CMK (cell line): ENCODE results near the gene KCTD16.

Source experiments
- DNase-seq: peaks from one replicate; pipeline ENCODE4 v3.0.0-alpha.2; 2010; ENCODE audit warnings: low read depth

The KCTD16 gene

GRCh38 chr5:144170276-144171024 lies at the start of gene KCTD16, which contains the start of gene YIPF5:
TSS of gene KCTD16 (plus strand) at chr5:144170873.
TSS of gene YIPF5 (minus strand) at chr5:144170659. CDS start at chr5:144169955, 704 bp downstream.
- peak; percentile 75 for DNase-seq

- no peak for DNase-seq
These were observed 49.1 kb upstream of the KCTD16 start for GRCh38 chr5:144121577-144121976.

- DNase-seq = no peak
These were observed 48.6 kb upstream of the KCTD16 start for GRCh38 chr5:144122081-144122480.

- DNase-seq = no peak
These were observed 48.0 kb upstream of the KCTD16 start for GRCh38 chr5:144122641-144123040.

GRCh38 chr5:144125163-144125726 lies 45.4 kb upstream of the KCTD16 start:
- no peak for DNase-seq

GRCh38 chr5:144126707-144127106 lies 44.0 kb upstream of the KCTD16 start:
- DNase-seq = no peak

- no peak for DNase-seq
These were observed 41.8 kb upstream of the KCTD16 start for GRCh38 chr5:144128844-144129243.

GRCh38 chr5:144130306-144130705 lies 40.4 kb upstream of the KCTD16 start:
- DNase-seq = no peak

GRCh38 chr5:144131261-144131660 lies 39.4 kb upstream of the KCTD16 start:
- DNase-seq = no peak

- no peak for DNase-seq
These were observed 37.5 kb upstream of the KCTD16 start for GRCh38 chr5:144133050-144133633.

- no peak for DNase-seq
These were observed 36.4 kb upstream of the KCTD16 start for GRCh38 chr5:144134194-144134826.

GRCh38 chr5:144135113-144135762 lies 35.4 kb upstream of the KCTD16 start:
- no peak for DNase-seq

GRCh38 chr5:144139586-144139985 lies 31.1 kb upstream of the KCTD16 start:
- DNase-seq = no peak

GRCh38 chr5:144141585-144141984 lies 29.1 kb upstream of the KCTD16 start:
- no peak for DNase-seq

- no peak for DNase-seq
These were observed 28.4 kb upstream of the KCTD16 start for GRCh38 chr5:144142139-144142823.

- DNase-seq = no peak
These were observed 27.9 kb upstream of the KCTD16 start for GRCh38 chr5:144142824-144143162.

GRCh38 chr5:144143625-144144024 lies 27.0 kb upstream of the KCTD16 start:
- DNase-seq = no peak

- DNase-seq = no peak
These were observed 25.5 kb upstream of the KCTD16 start for GRCh38 chr5:144144956-144145751.

- DNase-seq = no peak
These were observed 19.6 kb upstream of the KCTD16 start for GRCh38 chr5:144151026-144151425.

- DNase-seq = no peak
These were observed 13.9 kb upstream of the KCTD16 start for GRCh38 chr5:144156767-144157171.

- DNase-seq = no peak
These were observed 8.0 kb upstream of the KCTD16 start for GRCh38 chr5:144162686-144163085.
